Vagina (tissue), 2 donors: ENCODE measurements around the gene PRRT1B.

ENCODE experiments used
- CTCF ChIP-seq, 3 experiments: fragments of 450-650 bp in 2 of 3; fragments of 200-600 bp in 1 of 3; sonication (generic) in 1 of 3; IDR thresholded peaks; one replicate each; pipeline ENCODE4 v1.5.1; 2017 to 2019; ENCODE audit warnings: antibody characterized with exemption in 3 of 3, mild to moderate bottlenecking in 2 of 3, moderate library complexity in 2 of 3
- POLR2A ChIP-seq, 2 donors: fragments of 450-650 bp; IDR thresholded peaks; one replicate each; pipeline ENCODE4 v1.6.1; 2017; ENCODE audit warnings: antibody characterized with exemption in 2 of 2, mild to moderate bottlenecking in 2 of 2, moderate library complexity in 2 of 2

- TF ChIP-seq POLR2A (IDR thresholded peaks at IDR 0.05): no peak
- TF ChIP-seq CTCF (IDR thresholded peaks at IDR 0.05): no peak
Measured at GRCh38 chr9:131583337-131583645, 38.0 kb downstream of the PRRT1B start.
